Stimulated activated naive CD8-positive, alpha-beta T cell treated with anti-CD3 and anti-CD28 coated beads, Interleukin-15, Interleukin-2, amounts not matched to agents 100 U/mL and 50 U/mL, for 24 hours (primary cell): Measurements from ENCODE around the gene GPR162.

Experiments used
- ATAC-seq: fragments of 150-1000 bp; cut with Tn5 transposase; one replicate; pipeline ENCODE4 v1.10.0; 2021
- DNase-seq: peaks from one replicate; pipeline ENCODE4 v3.0.0; 2021

Gene GPR162

GRCh38 chr12:6786416-6787094 lies 35.1 kb upstream of the GPR162 start:
- DNase-seq: no peak
- no peak for ATAC-seq

DNA sequence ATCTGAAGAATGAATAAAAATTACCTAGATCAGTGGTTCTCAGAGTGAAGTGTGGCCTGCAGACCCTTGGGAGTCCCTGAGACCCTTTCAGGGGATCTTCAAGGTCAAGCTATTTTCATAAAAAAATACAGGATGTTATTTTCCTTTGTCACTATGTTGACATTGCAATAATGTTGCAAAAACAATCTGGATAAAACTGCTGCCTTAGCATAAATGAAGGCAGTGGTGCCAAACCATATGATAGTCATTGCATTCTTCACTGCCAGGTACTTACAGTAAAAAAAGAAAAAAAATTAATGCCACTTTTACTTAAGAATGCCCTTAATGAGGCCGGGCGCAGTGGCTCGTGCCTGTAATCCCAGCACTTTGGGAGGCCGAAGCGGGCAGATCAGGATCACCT lies 34.3 kb upstream of the GPR162 start:
- ATAC-seq (no peak), DNase-seq (no peak)

- ATAC-seq: peak; percentile 72
- peak; percentile 68 for DNase-seq
These were observed 32.4 kb upstream of the GPR162 start, which contains the start of gene CD4 for GRCh38 chr12:6788972-6789924. Gene CD4, plus strand, starts transcription at chr12:6789528. Its CDS starts 10,611 bp downstream, at chr12:6800139.

GRCh38 chr12:6790496-6791150 lies 31.0 kb upstream of the GPR162 start:
- DNase-seq (no peak), ATAC-seq (no peak)

GRCh38 chr12:6791931-6792520 lies 29.6 kb upstream of the GPR162 start:
- DNase-seq: peak; percentile 50
- ATAC-seq: peak; percentile 58

- DNase-seq (no peak), ATAC-seq (peak; percentile 20)
These were observed 29.0 kb upstream of the GPR162 start for GRCh38 chr12:6792522-6793201.

- ATAC-seq (no peak), DNase-seq (no peak)
These were observed 26.5 kb upstream of the GPR162 start for GRCh38 chr12:6795088-6795487.

GRCh38 chr12:6796576-6796975 lies 25.0 kb upstream of the GPR162 start:
- DNase-seq (no peak), ATAC-seq (no peak)

DNA sequence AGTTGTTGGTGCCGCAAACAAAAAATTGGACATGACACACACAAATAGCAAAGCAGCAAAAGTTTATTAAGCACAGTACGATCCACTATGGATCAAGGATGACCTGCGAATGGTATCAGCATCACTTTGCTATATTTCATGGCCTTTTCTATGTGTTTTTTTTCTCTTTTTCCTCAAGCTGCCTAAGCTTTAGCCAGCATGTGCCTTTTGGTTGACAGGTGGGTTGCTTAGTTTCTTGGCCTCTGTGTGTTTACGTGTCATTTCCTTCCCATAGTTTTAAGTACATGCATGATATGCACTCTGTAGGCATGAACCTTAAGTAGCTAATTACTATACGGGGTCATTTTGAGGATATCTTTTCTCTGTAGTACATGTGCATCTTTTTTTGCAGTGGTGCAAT lies 22.5 kb upstream of the GPR162 start:
- DNase-seq (no peak), ATAC-seq (no peak)

- ATAC-seq (no peak), DNase-seq (no peak)
These were observed 14.5 kb upstream of the GPR162 start for GRCh38 chr12:6807170-6807569.

- no peak for ATAC-seq
- no peak for DNase-seq
These were observed 12.6 kb upstream of the GPR162 start for GRCh38 chr12:6809056-6809455.

GRCh38 chr12:6810758-6811157 lies 10.9 kb upstream of the GPR162 start:
- DNase-seq: no peak
- no peak for ATAC-seq

DNA sequence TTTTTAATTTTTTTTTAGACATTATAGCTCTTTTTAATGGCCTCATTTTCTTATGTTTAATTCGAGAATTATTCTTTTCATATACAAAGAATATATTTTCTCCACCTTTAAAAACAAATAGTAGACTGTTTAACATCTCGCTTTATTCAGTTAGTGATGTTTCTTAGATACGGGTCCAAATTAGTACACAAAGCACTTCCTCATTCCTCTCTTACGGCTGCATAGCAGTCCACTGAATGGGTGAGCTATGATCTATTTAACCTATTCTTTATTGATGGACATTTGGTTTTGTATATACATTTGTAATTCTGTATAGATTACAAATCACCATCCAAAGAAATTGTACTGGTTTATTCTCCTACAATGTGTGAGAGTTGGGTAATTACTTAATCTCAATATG lies 8.3 kb upstream of the GPR162 start:
- DNase-seq: no peak
- no peak for ATAC-seq

GRCh38 chr12:6816598-6816997 lies 5.0 kb upstream of the GPR162 start:
- no peak for ATAC-seq
- no peak for DNase-seq

GRCh38 chr12:6817098-6817497 lies 4.5 kb upstream of the GPR162 start:
- ATAC-seq (no peak), DNase-seq (no peak)

GRCh38 chr12:6817662-6818157 lies 3.9 kb upstream of the GPR162 start:
- DNase-seq (no peak), ATAC-seq (no peak)

DNA sequence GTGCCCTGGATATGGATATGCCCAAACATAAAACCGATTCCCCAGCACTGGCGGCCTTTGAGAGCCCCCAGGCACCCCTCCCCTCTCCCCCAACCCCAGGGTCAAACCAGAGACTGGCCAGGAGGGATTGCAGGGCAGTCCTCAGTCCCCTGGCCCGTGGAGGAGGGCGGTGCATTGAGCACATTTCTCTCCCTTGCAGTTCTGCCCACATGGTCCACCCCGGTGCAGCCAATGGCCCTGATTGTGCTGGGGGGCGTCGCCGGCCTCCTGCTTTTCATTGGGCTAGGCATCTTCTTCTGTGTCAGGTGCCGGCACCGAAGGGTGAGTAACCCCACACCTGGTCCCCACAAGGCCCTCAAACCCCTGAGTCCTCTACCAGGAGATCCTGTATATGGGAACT lies 3.4 kb upstream of the GPR162 start:
- ATAC-seq: no peak
- DNase-seq: no peak

DNA sequence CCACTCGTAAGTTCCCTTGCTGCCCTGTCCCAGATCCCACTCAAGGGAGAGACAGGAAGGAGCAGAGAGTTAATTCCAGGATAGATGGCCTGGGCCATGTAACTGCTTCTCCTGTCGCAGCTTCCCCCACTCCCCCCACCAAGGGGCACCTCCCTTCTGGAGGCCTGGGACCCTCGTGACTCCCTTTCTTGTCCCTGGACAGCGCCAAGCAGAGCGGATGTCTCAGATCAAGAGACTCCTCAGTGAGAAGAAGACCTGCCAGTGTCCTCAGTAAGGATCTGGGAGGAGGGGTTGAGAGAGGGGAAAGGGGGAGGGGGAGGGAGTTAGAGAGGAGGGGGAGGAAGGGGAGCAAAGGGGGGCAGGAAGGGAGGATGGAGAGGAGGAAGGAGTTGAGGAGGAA lies 3.0 kb upstream of the GPR162 start:
- DNase-seq (no peak), ATAC-seq (no peak)

DNA sequence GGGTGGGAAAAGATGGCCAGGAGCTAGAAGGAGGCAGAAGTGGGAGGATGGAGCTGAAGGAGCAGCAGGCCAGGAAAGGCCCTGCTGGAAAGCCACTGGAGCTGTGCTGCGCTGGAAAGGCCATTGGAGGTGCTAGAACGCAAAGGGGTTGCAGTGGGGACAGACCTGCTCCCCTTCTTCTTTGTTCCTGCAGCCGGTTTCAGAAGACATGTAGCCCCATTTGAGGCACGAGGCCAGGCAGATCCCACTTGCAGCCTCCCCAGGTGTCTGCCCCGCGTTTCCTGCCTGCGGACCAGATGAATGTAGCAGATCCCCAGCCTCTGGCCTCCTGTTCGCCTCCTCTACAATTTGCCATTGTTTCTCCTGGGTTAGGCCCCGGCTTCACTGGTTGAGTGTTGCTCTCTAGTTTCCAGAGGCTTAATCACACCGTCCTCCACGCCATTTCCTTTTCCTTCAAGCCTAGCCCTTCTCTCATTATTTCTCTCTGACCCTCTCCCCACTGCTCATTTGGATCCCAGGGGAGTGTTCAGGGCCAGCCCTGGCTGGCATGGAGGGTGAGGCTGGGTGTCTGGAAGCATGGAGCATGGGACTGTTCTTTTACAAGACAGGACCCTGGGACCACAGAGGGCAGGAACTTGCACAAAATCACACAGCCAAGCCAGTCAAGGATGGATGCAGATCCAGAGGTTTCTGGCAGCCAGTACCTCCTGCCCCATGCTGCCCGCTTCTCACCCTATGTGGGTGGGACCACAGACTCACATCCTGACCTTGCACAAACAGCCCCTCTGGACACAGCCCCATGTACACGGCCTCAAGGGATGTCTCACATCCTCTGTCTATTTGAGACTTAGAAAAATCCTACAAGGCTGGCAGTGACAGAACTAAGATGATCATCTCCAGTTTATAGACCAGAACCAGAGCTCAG lies 2.3 kb upstream of the GPR162 start:
- no peak for ATAC-seq
- DNase-seq: no peak

- DNase-seq: no peak
- ATAC-seq: no peak
These were observed 1.5 kb upstream of the GPR162 start for GRCh38 chr12:6820166-6820565.
